Hepatocyte (in vitro differentiated cells): Measurements from ENCODE around the gene ATAD3C. TPM values are rescaled to one million over a fixed set of nuclear protein-coding genes. Genes with fewer than 3 reads are reported as not detected.
"Not testable (repeated sequence)": the region's sequence is repeated elsewhere in the genome, so short reads cannot be mapped to it uniquely, and the experiment has no call there.

Experiments used
- DNase-seq: peaks from one replicate; pipeline ENCODE4 v3.0.0-alpha.2; 2016; ENCODE audit warnings: low spot score
- H2AFZ ChIP-seq: fragments of 200-600 bp; sonication (generic); 2 replicates; pipeline ENCODE4 v1.6.0; 2016; ENCODE audit warnings: antibody characterized with exemption, mild to moderate bottlenecking
- H3K27ac ChIP-seq: fragments of 200-600 bp; sonication (generic); 2 replicates; pipeline ENCODE4 v1.5.1; 2016; ENCODE audit warnings: mild to moderate bottlenecking
- H3K27me3 ChIP-seq: fragments of 200-600 bp; sonication (generic); 2 replicates; pipeline ENCODE4 v1.6.1; 2016
- H3K36me3 ChIP-seq: fragments of 200-600 bp; sonication (generic); replicated peaks from 2 replicates; pipeline ENCODE4 v1.5.1; 2016; ENCODE audit warnings: low read depth; ENCODE audit not compliant: insufficient read depth
- H3K4me1 ChIP-seq: fragments of 200-600 bp; sonication (generic); 2 replicates; pipeline ENCODE4 v1.5.1; 2016; ENCODE audit warnings: mild to moderate bottlenecking, moderate library complexity; ENCODE audit not compliant: insufficient read depth
- H3K4me2 ChIP-seq: fragments of 200-600 bp; sonication (generic); 2 replicates; pipeline ENCODE4 v1.6.0; 2016
- H3K4me3 ChIP-seq: fragments of 200-600 bp; sonication (generic); 2 replicates; pipeline ENCODE4 v1.5.1; 2016; ENCODE audit warnings: mild to moderate bottlenecking
- H3K79me2 ChIP-seq: fragments of 200-600 bp; sonication (generic); 2 replicates; pipeline ENCODE4 v1.6.0; 2017; ENCODE audit warnings: mild to moderate bottlenecking
- H3K9me2 ChIP-seq: fragments of 200-600 bp; sonication (generic); replicated peaks from 2 replicates; pipeline ENCODE4 v1.6.0; 2017; ENCODE audit warnings: mild to moderate bottlenecking; ENCODE audit not compliant: insufficient read depth
- H3K9me3 ChIP-seq: fragments of 200-600 bp; sonication (generic); 2 replicates; pipeline ENCODE4 v1.5.1; 2016; ENCODE audit warnings: low read depth, mild to moderate bottlenecking
- H4K20me1 ChIP-seq: fragments of 200-600 bp; sonication (generic); 2 replicates; pipeline ENCODE4 v1.6.0; 2016; ENCODE audit warnings: mild to moderate bottlenecking; ENCODE audit not compliant: insufficient read depth, poor library complexity, severe bottlenecking
- EZH2 ChIP-seq: fragments of 200-600 bp; sonication (generic); IDR thresholded peaks from 2 replicates; pipeline ENCODE4 v1.6.1; 2016; ENCODE audit warnings: antibody characterized with exemption, mild to moderate bottlenecking, borderline replicate concordance
- EZH2phosphoT487 ChIP-seq: fragments of 200-600 bp; sonication (generic); IDR thresholded peaks from one replicate; pipeline ENCODE4 v1.6.1; 2018; ENCODE audit warnings: antibody characterized with exemption, mild to moderate bottlenecking, low read depth, moderate library complexity; ENCODE audit not compliant: unreplicated experiment, severe bottlenecking
- WGBS: methylation state at CpG from one replicate; pipeline ENCODE4 v1.1.6; 2016; ENCODE audit warnings: low lambda C conversion rate; ENCODE audit errors: missing lambda C conversion rate; 5-methylcytosine and 5-hydroxymethylcytosine counted together
- polyA plus RNA-seq: library from polyadenylated mRNA; unstranded; fragments of >200 nt; fragmentation: Nextera tagmentation; extraction: Ambion mirVana; gene quantifications from 2 replicates; pipeline ENCODE4 v1.2.1, GENCODE V29; 2016
- total RNA-seq: library from RNA; depleted of rRNA; stranded (reverse); fragments of >200 nt; gene quantifications from 2 replicates; pipeline ENCODE4 v1.2.3, GENCODE V29; 2014
- TF ChIP-seq, protein P1 (sequence below): fragments of 200-600 bp; sonication (generic); IDR thresholded peaks from 2 replicates; pipeline ENCODE4 v1.5.1; 2016; ENCODE audit warnings: antibody characterized with exemption, mild to moderate bottlenecking; ENCODE audit not compliant: poor library complexity

The ATAD3C gene
- total and polyA plus RNA-seq, 2 experiments from 2014 or later, result 0.10 to 1.2 TPM

DNA sequence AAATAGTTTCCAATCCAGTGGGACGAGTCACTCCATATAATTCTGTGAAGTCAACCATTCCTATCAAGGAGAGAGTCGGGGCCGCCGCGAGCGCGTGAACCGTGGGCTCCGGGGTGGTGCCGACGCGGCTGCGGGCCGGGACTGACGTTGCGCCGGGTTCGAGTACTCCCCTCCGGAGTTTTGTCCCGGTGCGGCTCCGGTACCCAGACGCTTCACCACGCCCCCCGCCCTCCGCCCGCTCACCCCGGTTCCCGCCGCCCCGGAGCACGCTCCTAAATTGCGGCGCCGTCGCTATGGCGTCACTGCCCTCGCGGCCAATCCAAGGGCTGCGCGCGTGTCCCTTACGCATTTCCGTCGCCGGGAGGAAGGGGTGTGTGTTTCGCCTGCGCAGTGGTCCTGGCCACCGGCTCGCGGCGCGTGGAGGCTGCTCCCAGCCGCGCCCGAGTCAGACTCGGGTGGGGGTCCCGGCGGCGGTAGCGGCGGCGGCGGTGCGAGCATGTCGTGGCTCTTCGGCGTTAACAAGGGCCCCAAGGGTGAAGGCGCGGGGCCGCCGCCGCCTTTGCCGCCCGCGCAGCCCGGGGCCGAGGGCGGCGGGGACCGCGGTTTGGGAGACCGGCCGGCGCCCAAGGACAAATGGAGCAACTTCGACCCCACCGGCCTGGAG lies 22.0 kb downstream of the ATAD3C start, which contains the start of gene ATAD3B:
ATAD3B (plus strand) TSS at position 377 of the 664 bp plus-strand sequence; CDS start at position 497, 120 bp downstream.
- WGBS, result 2% methylated on average over 78 of the region's 87 CpGs
- Histone ChIP-seq H3K4me1 (peaks cover 12% of the 10 kb centered on the region), H4K20me1 (peaks cover 3% of the 10 kb centered on the region), H3K27me3 (no peaks in the 10 kb centered on the region), H3K9me3 (no peaks in the 10 kb centered on the region), H3K4me2 (peak within 1 kb of the TSS; percentile 82), H3K27ac (peak within 1 kb of the TSS; percentile 83), H3K79me2 (peaks cover 28% of the 10 kb centered on the region), H3K36me3 (no peaks in the 10 kb centered on the region), H2AFZ (peak within 1 kb of the TSS; percentile 88), H3K4me3 (peak within 1 kb of the TSS; percentile 68), H3K9me2 (no peaks in the 10 kb centered on the region)
- TF ChIP-seq EZH2phosphoT487 (no peak), EZH2 (no peak)
- TF ChIP-seq, protein P1, sequence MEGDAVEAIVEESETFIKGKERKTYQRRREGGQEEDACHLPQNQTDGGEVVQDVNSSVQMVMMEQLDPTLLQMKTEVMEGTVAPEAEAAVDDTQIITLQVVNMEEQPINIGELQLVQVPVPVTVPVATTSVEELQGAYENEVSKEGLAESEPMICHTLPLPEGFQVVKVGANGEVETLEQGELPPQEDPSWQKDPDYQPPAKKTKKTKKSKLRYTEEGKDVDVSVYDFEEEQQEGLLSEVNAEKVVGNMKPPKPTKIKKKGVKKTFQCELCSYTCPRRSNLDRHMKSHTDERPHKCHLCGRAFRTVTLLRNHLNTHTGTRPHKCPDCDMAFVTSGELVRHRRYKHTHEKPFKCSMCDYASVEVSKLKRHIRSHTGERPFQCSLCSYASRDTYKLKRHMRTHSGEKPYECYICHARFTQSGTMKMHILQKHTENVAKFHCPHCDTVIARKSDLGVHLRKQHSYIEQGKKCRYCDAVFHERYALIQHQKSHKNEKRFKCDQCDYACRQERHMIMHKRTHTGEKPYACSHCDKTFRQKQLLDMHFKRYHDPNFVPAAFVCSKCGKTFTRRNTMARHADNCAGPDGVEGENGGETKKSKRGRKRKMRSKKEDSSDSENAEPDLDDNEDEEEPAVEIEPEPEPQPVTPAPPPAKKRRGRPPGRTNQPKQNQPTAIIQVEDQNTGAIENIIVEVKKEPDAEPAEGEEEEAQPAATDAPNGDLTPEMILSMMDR, result no peak
- DNase-seq, result peak; percentile 95

DNA sequence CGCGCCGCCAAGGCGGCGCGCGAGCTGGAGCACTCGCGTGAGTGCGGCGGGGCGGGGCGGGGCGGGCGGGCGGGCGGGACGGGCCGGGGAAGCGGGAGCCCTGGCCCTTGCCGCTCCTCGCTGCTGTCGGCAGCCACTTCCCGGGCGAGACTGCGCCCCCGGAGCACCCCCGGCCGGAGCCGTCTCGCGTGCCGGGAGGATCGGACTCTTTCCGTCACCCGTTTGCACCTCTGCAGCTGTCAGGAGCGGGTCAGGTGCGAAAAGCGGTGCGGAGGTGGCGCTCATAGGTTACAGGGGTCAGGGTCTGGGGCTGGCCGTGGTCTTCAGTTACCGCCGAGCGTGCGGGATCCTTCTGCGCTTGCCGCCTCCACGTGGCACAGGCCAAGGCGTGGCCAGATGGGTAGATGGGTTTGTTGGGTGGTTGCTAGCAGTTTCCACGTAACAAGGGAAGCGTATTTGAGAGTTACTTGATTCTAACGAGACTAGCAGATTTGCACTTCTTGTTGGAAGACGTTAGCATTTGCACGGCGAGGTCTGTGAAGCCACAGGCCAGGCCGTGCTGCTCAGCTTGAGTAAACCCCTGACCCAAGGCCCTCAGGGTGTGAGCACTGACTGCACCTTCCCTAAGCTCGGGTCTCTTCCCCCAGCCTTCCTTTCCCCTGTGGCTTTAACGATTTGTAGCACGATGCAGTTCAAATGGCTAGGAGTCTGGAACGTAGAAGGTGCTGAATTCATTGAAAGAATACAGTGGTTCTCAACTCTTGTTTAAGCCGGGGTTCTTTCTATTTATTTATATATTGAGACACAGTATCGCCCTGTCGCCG lies 22.8 kb downstream of the ATAD3C start:
- not testable (repeated sequence) for H3K36me3 ChIP-seq, H2AFZ ChIP-seq, H3K27me3 ChIP-seq, DNase-seq, H3K9me3 ChIP-seq, H4K20me1 ChIP-seq, H3K9me2 ChIP-seq
- peak overlapping the region; percentile 48 for H3K27ac ChIP-seq
- H3K79me2 ChIP-seq, result peaks cover 36% of the 10 kb centered on the region
- H3K4me1 ChIP-seq, result peaks cover 12% of the 10 kb centered on the region
- peak overlapping the region; percentile 82 for H3K4me2 ChIP-seq
- 21% methylated on average over 14 of the region's 65 CpGs for WGBS
- H3K4me3 ChIP-seq, result peak overlapping the region; percentile 39

DNA sequence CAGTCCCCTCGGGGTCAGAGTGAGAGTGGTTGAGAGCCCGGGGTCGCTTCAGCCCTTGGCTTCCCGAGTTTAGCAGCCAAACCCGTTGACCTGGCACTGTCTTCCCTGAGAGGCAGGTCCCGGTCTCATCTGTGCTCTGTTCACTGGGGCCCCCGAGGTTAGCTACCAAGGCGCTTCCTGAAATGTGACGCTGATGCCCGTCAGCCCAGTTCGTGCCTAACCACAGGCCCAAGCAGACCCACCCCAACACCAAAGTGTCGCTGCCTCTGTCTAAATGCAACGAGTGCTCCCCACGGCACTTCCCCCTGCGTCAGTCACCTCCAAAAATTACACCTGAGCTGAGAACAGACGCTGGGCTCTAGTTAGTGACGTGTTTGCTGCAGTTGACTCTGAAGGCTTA lies 26.5 kb downstream of the ATAD3C start:
- DNase-seq, H4K20me1 ChIP-seq, H3K9me2 ChIP-seq, H3K9me3 ChIP-seq, H3K27ac ChIP-seq, H3K4me2 ChIP-seq, H3K27me3 ChIP-seq, H3K4me1 ChIP-seq, H3K4me3 ChIP-seq, H2AFZ ChIP-seq, H3K36me3 ChIP-seq: not testable (repeated sequence)
- peaks cover 41% of the 10 kb centered on the region for H3K79me2 ChIP-seq
- over 99% methylated on average over 14 of the region's 17 CpGs for WGBS

DNA sequence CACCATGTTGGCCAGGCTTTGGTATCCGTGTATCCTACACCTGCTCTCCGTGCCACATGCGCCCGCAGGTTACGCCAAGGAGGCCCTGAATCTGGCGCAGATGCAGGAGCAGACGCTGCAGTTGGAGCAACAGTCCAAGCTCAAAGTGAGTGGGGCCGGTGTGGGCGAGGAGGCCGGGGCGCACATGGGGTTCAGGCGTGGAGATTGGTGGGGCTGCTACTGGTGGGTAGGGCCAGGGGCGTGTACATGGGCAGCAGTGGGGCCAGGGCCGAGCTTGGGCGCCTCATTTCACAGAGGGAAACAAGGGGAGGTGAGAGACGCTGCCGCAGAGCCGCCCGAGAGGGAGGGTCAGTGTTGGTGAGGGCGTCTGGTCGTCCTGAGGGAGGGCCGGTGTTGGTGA lies 27.7 kb downstream of the ATAD3C start:
- no peak for DNase-seq
- Histone ChIP-seq H3K4me1 (peaks cover 7% of the 10 kb centered on the region), H2AFZ (no peak overlapping the region), H4K20me1 (peaks cover 3% of the 10 kb centered on the region), H3K27ac (no peak overlapping the region), H3K27me3 (no peaks in the 10 kb centered on the region), H3K9me2 (no peaks in the 10 kb centered on the region), H3K4me3 (no peak overlapping the region), H3K79me2 (peaks cover 41% of the 10 kb centered on the region), H3K9me3 (no peaks in the 10 kb centered on the region), H3K4me2 (no peak overlapping the region), H3K36me3 (no peaks in the 10 kb centered on the region)
- TF ChIP-seq, protein P1, result no peak
- 98% methylated on average over 22 of the region's 22 CpGs for WGBS
